22Rv1 (cell line): ENCODE measurements around the gene TTC8.

Source experiments
- CTCF ChIP-seq: fragments of 450-650 bp; IDR thresholded peaks from 2 replicates; pipeline ENCODE4 v1.5.1; 2017; ENCODE audit warnings: mild to moderate bottlenecking
- ZFX ChIP-seq: fragments of 450-650 bp; IDR thresholded peaks from 2 replicates; pipeline ENCODE4 v1.6.1; 2017; ENCODE audit warnings: antibody characterized with exemption, borderline replicate concordance

- TF ChIP-seq CTCF = no peak
- TF ChIP-seq ZFX = no peak
Measured at GRCh38 chr14:88791252-88791621, 33.2 kb upstream of the TTC8 start.
